ENCODE data around the gene UBASH3A.
"Not testable (repeated sequence)": the region's sequence is repeated elsewhere in the genome, so short reads cannot be mapped to it uniquely, and the experiment has no call there.

The UBASH3A gene

GRCh38 chr21:42453224-42453985 lies 49.7 kb downstream of the UBASH3A start:
- DNase-seq: no peak

- DNase-seq: no peak
These were observed 50.4 kb downstream of the UBASH3A start for GRCh38 chr21:42453986-42454570.

- no peak for DNase-seq
These were observed 51.1 kb downstream of the UBASH3A start for GRCh38 chr21:42454786-42455185.

- DNase-seq: no peak
These were observed 51.5 kb downstream of the UBASH3A start for GRCh38 chr21:42455196-42455595.

- DNase-seq: no peak
These were observed 52.2 kb downstream of the UBASH3A start for GRCh38 chr21:42455754-42456440.

GRCh38 chr21:42456457-42456856 lies 52.8 kb downstream of the UBASH3A start:
- DNase-seq: no peak

- no peak for DNase-seq
These were observed 55.4 kb downstream of the UBASH3A start for GRCh38 chr21:42459082-42459460.

- no peak for DNase-seq
These were observed 56.0 kb downstream of the UBASH3A start for GRCh38 chr21:42459546-42460215.

- DNase-seq: peak; percentile 83
These were observed 56.9 kb downstream of the UBASH3A start for GRCh38 chr21:42460391-42461184.

- no peak for DNase-seq
These were observed 57.5 kb downstream of the UBASH3A start for GRCh38 chr21:42461185-42461520.

GRCh38 chr21:42461881-42462877 lies 58.5 kb downstream of the UBASH3A start:
- no peak for DNase-seq

- DNase-seq: no peak
These were observed 60.3 kb downstream of the UBASH3A start for GRCh38 chr21:42463861-42464515.

- no peak for DNase-seq
These were observed 61.5 kb downstream of the UBASH3A start for GRCh38 chr21:42465008-42465802.

GRCh38 chr21:42465803-42466127 lies 62.1 kb downstream of the UBASH3A start:
- no peak for DNase-seq

- DNase-seq: no peak
These were observed 63.0 kb downstream of the UBASH3A start for GRCh38 chr21:42466700-42467099.

GRCh38 chr21:42467140-42467983 lies 63.7 kb downstream of the UBASH3A start:
- no peak for DNase-seq

GRCh38 chr21:42468491-42469131 lies 64.9 kb downstream of the UBASH3A start:
- DNase-seq: no peak

- no peak for DNase-seq
These were observed 65.6 kb downstream of the UBASH3A start for GRCh38 chr21:42469272-42469671.

- not testable (repeated sequence) for DNase-seq
These were observed 66.0 kb downstream of the UBASH3A start for GRCh38 chr21:42469726-42470125.

Data from NCI-H1417 treated with DMSO at 0.1 percent for 48 hours (cell line).